Hematopoietic multipotent progenitor cell (in vitro differentiated cells): ENCODE results near the gene PLEKHA7. TPM values are rescaled to one million over a fixed set of nuclear protein-coding genes. Genes with fewer than 3 reads are reported as not detected.

Experiments used
- DNase-seq, 3 donors: peaks; one replicate each; pipeline ENCODE4 v3.0.0-alpha.2; 2011 to 2015; ENCODE audit warnings: low read depth in 2 of 3, low spot score in 2 of 3
- total RNA-seq: library from RNA; depleted of rRNA; stranded (reverse); fragments of >200 nt; gene quantifications from one replicate; pipeline ENCODE4 v1.2.3, GENCODE V29; 2012

The PLEKHA7 gene
- total RNA-seq, 1 donor: 2.7 TPM

- DNase-seq: no peak
These were observed 234.8 kb downstream of the PLEKHA7 start for GRCh38 chr11:16779436-16779835.

DNA sequence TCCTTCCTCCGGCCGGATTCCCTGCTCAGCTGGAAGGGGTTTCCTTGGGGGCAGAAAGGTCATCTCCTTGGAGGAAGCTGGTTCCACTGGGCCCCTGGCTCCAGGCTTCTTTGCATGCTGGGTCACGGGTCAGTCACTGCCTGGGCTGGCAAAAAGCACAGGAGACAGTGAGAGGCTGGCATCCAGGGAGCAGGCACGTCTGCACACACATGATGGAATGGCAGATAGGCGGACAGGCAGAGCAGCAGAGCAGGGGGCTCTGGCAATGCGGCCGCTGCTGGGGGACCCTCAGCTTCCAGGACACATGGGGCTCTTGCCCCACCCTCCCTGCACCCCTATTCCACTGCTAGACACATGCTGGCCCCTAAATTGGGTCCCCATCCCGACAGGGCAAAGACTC lies 235.3 kb downstream of the PLEKHA7 start:
- DNase-seq: no peak

DNA sequence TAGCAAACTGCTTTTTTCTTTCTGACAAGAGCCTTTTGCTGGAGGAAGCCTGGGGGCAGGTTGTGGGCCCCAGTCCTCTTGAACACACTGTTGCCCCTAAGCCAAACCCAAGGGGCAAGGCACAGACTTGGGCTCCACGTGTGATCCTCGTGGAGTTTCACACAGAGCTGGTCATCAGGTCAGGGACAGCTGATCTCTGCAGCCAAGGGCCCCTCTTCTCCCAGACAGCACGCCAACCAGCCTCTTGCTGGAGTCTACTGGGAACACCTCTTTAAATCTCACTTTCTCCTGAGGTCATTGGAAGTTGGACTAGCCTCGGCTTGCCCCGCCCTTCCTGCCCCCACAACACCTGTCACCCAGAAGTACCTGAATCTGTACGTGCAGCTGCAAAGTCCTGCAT lies 235.9 kb downstream of the PLEKHA7 start:
- DNase-seq: no peak

DNA sequence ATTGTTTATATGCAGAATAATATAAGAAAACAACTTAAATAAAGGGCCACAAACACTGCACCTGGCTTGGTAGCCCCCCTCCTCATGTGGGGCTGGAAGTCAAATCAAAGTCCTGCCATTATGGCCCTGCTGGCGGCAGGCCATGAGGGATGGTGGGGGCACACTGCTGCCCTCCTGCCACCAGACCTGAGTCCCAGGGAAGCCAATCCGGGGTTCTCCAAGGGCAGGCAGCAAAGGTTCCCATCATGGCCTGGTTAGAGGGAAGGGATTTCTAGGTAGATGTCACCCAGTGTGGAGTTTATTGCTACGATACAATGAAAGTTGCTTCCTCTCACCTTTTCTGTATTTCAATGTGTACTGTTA lies 236.6 kb downstream of the PLEKHA7 start:
- DNase-seq: no peak

GRCh38 chr11:16776711-16777612 lies 237.3 kb downstream of the PLEKHA7 start:
- no peak for DNase-seq

GRCh38 chr11:16775614-16776283 lies 238.5 kb downstream of the PLEKHA7 start:
- DNase-seq: no peak

DNA sequence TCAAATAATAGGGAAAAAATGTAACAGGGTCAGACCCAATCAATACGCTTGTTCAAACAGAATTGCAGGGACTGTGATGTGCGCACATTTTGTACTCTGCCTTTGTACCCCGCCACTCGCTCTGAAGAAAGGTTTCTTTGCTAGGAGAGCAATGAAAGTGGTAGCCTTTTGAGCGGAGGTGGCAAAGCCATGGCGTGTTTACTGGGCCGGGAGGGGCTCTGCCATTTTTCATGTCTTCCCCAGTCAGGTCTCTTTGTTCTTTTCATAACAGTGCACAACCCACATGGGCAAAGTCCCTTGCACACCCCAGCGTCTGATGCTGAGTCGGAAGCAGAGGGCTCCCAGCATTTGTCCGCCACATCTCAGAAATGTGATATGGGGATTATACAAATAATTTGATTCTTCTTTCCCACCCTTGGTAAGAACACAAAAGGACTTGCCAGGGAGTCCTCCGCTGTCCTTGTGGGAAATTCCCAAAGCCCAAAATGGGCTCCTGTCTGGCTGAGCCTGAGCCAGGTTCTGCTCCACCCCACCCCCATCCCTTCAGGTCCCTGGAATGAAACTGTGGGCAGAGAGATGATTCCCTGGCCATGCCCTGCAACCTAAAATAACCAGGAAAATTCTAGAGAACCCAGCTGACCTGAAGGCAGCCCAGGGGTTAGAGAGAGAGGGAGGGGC lies 239.1 kb downstream of the PLEKHA7 start:
- no peak for DNase-seq

- no peak for DNase-seq
These were observed 240.0 kb downstream of the PLEKHA7 start for GRCh38 chr11:16773981-16774935.

DNA sequence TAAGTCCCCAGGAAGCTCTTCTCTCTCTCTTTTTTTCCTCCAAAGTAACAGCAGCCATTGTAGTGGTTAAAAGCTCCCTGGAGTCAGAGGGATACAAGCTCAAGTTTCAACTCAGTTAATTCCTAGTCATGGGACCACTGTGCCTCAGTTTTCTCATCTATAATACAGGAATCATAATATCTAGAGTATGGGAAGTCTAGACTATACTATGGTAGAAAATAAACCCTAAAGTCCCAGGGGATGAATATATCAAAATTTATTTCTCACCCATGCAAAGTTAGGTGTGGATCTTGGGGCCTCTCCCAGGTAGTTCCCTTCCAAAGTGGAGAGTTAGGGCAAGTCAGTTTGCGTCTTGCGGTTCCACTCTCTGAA lies 242.1 kb downstream of the PLEKHA7 start:
- no peak for DNase-seq

DNA sequence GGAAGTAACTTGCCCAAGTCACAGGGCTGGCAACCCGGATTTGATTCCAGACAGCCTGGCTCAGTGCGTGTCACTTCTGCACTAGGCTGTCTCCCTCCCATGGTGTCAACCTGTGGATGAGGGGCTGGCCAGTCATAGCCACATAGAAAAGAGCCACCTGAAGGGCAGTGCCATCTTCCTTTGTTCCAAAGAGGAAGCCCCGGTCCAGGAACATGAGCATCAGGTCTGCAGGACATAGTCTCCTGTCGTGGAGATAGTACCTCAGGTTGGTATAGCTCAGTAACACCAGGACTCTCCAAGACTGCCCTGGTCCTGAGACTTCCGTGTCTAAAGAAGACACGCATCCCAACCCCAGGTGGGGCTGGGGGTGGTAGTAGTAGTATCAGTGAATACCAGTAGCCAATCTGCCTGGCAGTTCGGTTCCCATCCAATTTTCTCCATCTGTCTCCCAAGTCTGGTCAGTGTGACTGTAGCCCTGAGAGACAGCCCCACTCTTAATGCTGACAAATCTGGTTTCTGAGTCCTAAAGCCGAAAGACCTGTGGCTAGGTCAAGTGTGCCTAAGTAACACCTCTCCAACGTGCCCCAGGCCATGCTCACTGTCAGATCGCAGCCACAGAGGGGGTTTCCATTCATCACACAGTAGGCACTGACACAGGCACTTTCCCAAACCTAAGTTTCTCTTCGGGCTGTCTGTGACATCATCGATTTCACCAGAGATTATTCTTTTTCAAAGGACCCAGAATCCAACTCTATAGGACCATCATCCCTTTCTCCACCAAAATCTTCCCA lies 242.7 kb downstream of the PLEKHA7 start:
- DNase-seq: no peak

- no peak for DNase-seq
These were observed 244.2 kb downstream of the PLEKHA7 start for GRCh38 chr11:16770016-16770415.

- DNase-seq: no peak
These were observed 244.8 kb downstream of the PLEKHA7 start for GRCh38 chr11:16769386-16769785.

- DNase-seq: no peak
These were observed 246.3 kb downstream of the PLEKHA7 start for GRCh38 chr11:16767957-16768356.

DNA sequence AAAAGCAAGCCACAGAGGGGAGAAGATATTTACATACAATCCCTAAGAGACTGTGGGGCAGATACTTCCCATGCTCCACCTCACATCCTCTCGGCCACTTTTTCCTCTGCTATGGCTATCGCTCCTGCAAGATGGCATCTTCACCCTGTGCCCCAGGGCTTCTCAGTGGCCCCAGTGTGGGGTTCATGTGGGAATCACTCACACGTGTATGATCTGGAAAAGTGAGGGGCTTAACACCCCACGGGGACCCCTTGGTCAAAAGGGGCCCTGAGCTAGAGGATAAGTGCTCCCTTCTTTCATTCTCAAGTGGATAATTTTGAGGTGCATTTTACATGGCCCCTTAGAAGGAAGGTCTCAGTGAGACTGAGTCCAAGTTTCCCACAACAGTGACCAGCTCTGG lies 247.1 kb downstream of the PLEKHA7 start:
- no peak for DNase-seq

DNA sequence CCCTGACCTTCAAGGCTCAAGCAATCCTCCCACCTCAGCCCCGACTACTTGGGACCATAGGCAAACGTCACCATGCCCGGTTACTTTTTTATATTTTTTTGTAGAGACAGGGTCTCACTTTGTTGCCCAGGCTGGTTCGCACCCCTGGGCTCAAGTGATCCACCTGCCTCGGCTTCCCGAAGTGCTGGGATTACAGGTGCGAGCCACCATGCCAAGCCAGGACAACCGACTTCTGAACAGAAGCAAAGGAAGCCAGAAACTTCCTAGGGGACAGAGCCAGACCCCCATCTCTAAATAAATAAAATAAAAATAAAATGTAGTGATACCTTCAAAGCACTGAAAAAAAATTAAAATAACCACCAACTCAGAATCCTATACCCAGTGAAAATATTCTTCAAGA lies 249.3 kb downstream of the PLEKHA7 start:
- DNase-seq: no peak

DNA sequence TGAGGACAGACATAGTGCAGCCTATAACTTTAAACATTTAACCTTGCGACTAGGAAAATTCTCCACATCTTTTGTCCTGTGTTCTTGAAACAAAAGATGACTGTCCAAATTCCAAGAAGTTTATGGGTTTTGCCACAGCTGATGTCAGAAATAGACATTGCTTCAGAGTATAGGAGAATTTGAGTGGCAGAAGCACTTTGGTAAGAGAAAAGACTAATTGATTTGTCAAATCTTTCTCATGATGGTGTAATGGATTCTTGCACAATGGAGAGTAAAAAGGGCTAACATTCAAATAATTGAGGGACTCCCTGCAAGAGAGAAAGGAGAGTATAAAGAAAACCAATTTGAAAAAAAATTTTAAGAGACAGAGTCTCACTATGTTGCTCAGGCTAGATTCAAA lies 250.5 kb downstream of the PLEKHA7 start:
- DNase-seq: no peak

- DNase-seq: peak in 2 of 3 donors; percentile 17 to 30
These were observed 254.2 kb downstream of the PLEKHA7 start for GRCh38 chr11:16759857-16760508.

DNA sequence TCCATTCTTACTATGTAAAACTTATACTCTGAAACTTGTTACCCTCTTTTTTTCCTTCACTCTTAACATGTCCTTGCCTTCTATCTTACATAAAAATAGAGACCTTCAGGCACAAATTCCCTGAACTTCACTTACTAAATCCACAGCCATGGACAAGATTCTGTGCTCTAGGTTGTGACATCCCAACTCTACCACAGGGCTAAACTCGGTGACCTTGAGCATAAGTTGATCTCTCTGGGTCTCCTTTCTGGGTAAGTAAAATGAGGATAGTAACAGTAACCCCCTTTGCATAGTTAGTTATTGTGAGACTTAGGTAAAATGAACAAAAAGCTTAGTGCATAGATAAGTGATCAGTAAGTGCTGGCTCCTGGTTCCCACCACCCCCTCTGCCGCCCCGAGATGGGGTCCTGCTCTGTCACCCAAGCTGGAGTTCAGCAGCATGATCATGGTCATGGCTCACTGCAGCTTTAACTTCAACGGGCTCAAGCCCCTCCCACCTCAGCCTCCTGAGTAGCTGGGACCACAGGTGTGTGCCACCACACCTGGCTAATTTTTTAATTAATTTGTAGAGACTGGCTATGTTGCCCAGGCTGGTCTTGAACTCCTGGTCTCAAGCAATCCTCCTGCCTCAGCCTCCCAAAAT lies 255.7 kb downstream of the PLEKHA7 start:
- no peak for DNase-seq

GRCh38 chr11:16750417-16750816 lies 263.8 kb downstream of the PLEKHA7 start:
- DNase-seq: no peak
